ENCODE data around the gene TMEM129.
A peak's percentile ranks its signal among the peaks of the same experiment; 100 is the strongest.

Gene TMEM129

GRCh38 chr4:1718095-1718850, 2.9 kb downstream of the TMEM129 start:
- TF ChIP-seq CTCF (IDR thresholded peaks at IDR 0.05), result no peak
- peak overlapping the region; percentile 66 for H3K4me3 Mint-ChIP-seq
- H3K27me3 Mint-ChIP-seq (ENCODE audit: low read depth, poor library complexity), result no peaks in the 10 kb centered on the region
- H3K4me1 Mint-ChIP-seq, result peaks cover 56% of the 10 kb centered on the region
- no peaks in the 10 kb centered on the region for H3K36me3 Mint-ChIP-seq (ENCODE audit: low read depth)
- no peak for DNase-seq
- H3K27ac Mint-ChIP-seq, result no peak overlapping the region
- no peaks in the 10 kb centered on the region for H3K9me3 Mint-ChIP-seq

- no peak for TF ChIP-seq CTCF (IDR thresholded peaks at IDR 0.05)
- no peak for DNase-seq
- Mint-ChIP-seq H3K9me3 (no peaks in the 10 kb centered on the region), H3K27me3 (ENCODE audit: low read depth, poor library complexity) (no peaks in the 10 kb centered on the region), H3K27ac (no peak overlapping the region), H3K36me3 (ENCODE audit: low read depth) (no peaks in the 10 kb centered on the region), H3K4me1 (peaks cover 52% of the 10 kb centered on the region), H3K4me3 (no peak overlapping the region)
Measured at GRCh38 chr4:1717129-1718094, 3.7 kb downstream of the TMEM129 start.

GRCh38 chr4:1716065-1716945, 4.8 kb downstream of the TMEM129 start:
- Mint-ChIP-seq H3K4me3 (no peak overlapping the region), H3K36me3 (ENCODE audit: low read depth) (no peaks in the 10 kb centered on the region)
- no peak for DNase-seq

GRCh38 chr4:1715002-1715758, 5.9 kb downstream of the TMEM129 start:
- Mint-ChIP-seq H3K4me1 (peaks cover 58% of the 10 kb centered on the region), H3K4me3 (no peak overlapping the region), H3K27ac (no peak overlapping the region), H3K36me3 (ENCODE audit: low read depth) (peaks cover 2% of the 10 kb centered on the region), H3K9me3 (no peaks in the 10 kb centered on the region), H3K27me3 (ENCODE audit: low read depth, poor library complexity) (no peaks in the 10 kb centered on the region)
- peak; percentile 27 for DNase-seq
- TF ChIP-seq CTCF (IDR thresholded peaks at IDR 0.05), result no peak

More at GRCh38 chr4:1716065-1716945, 4.8 kb downstream of the TMEM129 start:
- H3K4me1 Mint-ChIP-seq, result peaks cover 49% of the 10 kb centered on the region
- no peaks in the 10 kb centered on the region for H3K27me3 Mint-ChIP-seq (ENCODE audit: low read depth, poor library complexity)
- no peak overlapping the region for H3K27ac Mint-ChIP-seq
- H3K9me3 Mint-ChIP-seq, result no peaks in the 10 kb centered on the region
- TF ChIP-seq CTCF (IDR thresholded peaks at IDR 0.05), result no peak

Measured in nephron progenitor cell (in vitro differentiated cells).